Parathyroid adenoma (tissue), 2 donors: ENCODE measurements around the gene BACE1-AS.

ENCODE experiments used
- H2AFZ ChIP-seq: fragments of 300-600 bp; sonication (generic); one replicate; pipeline ENCODE4 v1.7.0; 2017; ENCODE audit warnings: antibody characterized with exemption, mild to moderate bottlenecking
- H3K27ac ChIP-seq: fragments of 300-600 bp; sonication (generic); one replicate; pipeline ENCODE4 v1.7.0; 2017
- H3K27me3 ChIP-seq: fragments of 300-600 bp; sonication (generic); one replicate; pipeline ENCODE4 v1.7.0; 2017; ENCODE audit warnings: low read length; ENCODE audit not compliant: control insufficient read depth, insufficient read depth
- H3K36me3 ChIP-seq: fragments of 300-600 bp; sonication (generic); one replicate; pipeline ENCODE4 v1.7.0; 2017; ENCODE audit warnings: low read length; ENCODE audit not compliant: control insufficient read depth, insufficient read depth
- H3K4me1 ChIP-seq: fragments of 300-600 bp; sonication (generic); one replicate; pipeline ENCODE4 v1.7.0; 2017; ENCODE audit warnings: control low read depth
- H3K4me2 ChIP-seq: fragments of 300-600 bp; sonication (generic); one replicate; pipeline ENCODE4 v1.7.0; 2017; ENCODE audit warnings: low read length
- H3K4me3 ChIP-seq: fragments of 300-600 bp; sonication (generic); one replicate; pipeline ENCODE4 v1.7.0; 2017; ENCODE audit warnings: low read depth, low read length
- H3K79me2 ChIP-seq: fragments of 300-600 bp; sonication (generic); one replicate; pipeline ENCODE4 v1.7.0; 2017; ENCODE audit warnings: control low read depth
- H3K9ac ChIP-seq: fragments of 300-600 bp; sonication (generic); one replicate; pipeline ENCODE4 v1.7.0; 2017; ENCODE audit warnings: mild to moderate bottlenecking
- H3K9me3 ChIP-seq: fragments of 300-600 bp; sonication (generic); one replicate; pipeline ENCODE4 v1.7.0; 2017; ENCODE audit warnings: low read length; ENCODE audit not compliant: control insufficient read depth
- TF ChIP-seq, protein P1 (sequence below): fragments of 300-600 bp; sonication (generic); IDR thresholded peaks from one replicate; pipeline ENCODE4 v1.7.0; 2017; ENCODE audit warnings: antibody characterized with exemption, mild to moderate bottlenecking
- donor health status: primary hyperparathyroidism.

The BACE1-AS gene

DNA sequence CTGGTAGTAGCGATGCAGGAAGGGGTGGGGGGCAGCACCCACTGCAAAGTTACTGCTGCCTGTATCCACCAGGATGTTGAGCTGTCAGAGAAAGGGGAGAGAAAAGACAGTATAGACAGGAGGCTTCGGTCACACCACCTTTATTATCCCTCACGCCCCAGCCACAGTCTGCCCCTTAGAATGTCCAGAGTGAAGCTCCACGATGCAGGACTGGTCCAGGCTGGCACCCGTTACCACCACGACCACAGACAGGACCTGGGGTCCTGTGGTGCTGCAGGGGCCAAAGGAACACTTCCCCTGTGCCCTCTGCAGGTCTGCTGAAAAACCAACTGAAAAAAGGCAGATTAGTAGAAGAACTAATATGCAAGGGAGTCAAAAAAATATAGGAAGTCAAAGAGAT, 5.7 kb downstream of the BACE1-AS start:
- H3K4me1 ChIP-seq: no peaks in the 10 kb centered on the region
- H3K36me3 ChIP-seq: no peaks in the 10 kb centered on the region
- H3K79me2 ChIP-seq: no peaks in the 10 kb centered on the region
- no peak overlapping the region for H2AFZ ChIP-seq
- TF ChIP-seq, protein P1, sequence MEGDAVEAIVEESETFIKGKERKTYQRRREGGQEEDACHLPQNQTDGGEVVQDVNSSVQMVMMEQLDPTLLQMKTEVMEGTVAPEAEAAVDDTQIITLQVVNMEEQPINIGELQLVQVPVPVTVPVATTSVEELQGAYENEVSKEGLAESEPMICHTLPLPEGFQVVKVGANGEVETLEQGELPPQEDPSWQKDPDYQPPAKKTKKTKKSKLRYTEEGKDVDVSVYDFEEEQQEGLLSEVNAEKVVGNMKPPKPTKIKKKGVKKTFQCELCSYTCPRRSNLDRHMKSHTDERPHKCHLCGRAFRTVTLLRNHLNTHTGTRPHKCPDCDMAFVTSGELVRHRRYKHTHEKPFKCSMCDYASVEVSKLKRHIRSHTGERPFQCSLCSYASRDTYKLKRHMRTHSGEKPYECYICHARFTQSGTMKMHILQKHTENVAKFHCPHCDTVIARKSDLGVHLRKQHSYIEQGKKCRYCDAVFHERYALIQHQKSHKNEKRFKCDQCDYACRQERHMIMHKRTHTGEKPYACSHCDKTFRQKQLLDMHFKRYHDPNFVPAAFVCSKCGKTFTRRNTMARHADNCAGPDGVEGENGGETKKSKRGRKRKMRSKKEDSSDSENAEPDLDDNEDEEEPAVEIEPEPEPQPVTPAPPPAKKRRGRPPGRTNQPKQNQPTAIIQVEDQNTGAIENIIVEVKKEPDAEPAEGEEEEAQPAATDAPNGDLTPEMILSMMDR: no peak
- H3K27me3 ChIP-seq: no peaks in the 10 kb centered on the region
- no peaks in the 10 kb centered on the region for H3K9me3 ChIP-seq
- no peak overlapping the region for H3K9ac ChIP-seq
- H3K4me3 ChIP-seq: no peak overlapping the region
- H3K27ac ChIP-seq: no peak overlapping the region
- H3K4me2 ChIP-seq: no peak overlapping the region

DNA sequence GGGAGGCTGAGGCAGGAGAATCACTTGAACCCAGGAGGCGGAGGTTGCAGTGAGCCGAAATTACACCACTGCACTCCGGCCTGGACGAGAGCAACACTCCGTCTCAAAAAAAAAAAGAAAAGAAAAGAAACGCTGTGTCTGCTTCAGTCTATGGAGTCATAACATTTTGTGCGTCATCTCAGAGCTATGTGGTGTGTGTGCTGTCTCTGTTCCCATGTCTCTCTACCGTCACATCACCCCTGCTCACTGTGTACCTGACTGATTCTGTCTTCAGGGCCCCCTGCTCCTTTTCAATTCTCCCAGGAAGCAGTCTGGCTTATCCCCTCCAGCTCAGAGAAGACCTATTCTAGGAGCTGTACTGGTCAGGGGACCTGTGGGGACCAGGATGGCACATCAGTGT, 7.0 kb downstream of the BACE1-AS start:
- TF ChIP-seq, protein P1: no peak
- no peak overlapping the region for H2AFZ ChIP-seq
- H3K27ac ChIP-seq: no peak overlapping the region
- no peak overlapping the region for H3K9ac ChIP-seq
- H3K9me3 ChIP-seq: no peaks in the 10 kb centered on the region
- H3K79me2 ChIP-seq: no peaks in the 10 kb centered on the region
- no peak overlapping the region for H3K4me2 ChIP-seq
- H3K4me1 ChIP-seq: no peaks in the 10 kb centered on the region
- H3K36me3 ChIP-seq: no peaks in the 10 kb centered on the region
- no peaks in the 10 kb centered on the region for H3K27me3 ChIP-seq
- H3K4me3 ChIP-seq: no peak overlapping the region

DNA sequence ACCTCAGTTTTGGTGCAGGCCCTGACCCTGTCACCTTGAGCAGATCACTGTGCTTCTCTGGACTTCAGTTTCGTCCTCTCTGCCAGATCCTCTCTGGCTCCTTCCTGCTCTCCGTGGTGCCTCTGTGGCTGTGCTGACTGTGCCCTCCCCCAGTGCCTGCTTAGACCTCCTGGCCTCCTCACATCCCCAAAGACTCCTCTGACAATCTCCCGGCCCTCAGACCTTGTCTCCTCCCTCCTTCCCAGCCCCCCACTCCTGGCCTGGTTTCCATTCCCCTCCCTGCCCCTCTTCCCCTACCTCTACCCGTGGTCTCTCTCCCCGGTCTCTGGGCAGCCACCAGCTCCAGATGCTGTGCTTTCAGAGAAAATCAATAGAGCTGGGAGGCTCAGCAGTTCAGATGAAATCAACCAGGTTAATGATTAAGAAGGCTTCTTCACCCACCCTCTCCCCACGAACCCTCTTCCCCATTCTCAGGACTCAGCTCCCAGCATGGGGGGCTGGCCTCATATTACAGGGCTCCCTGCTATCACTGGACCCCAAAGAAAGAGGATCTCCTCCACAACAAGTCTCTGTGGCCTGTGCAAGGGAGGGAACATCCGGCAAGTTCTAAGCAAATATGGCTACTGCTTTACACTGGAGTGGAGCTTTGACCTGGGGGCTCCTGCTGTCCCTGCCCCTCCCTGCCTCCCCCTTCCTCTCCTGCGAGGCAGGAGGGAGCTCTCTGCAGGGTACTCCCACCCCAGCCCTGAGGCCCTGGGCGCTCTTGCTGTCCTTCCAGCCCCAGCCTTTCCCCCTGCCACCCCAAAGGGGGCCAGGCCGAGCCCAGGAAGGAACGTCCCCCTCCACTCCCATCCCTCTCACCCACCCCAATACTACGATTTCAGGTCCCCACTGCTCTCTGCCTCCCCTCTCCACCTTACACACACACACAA, 8.5 kb downstream of the BACE1-AS start:
- Histone ChIP-seq H3K4me1 (no peaks in the 10 kb centered on the region), H3K79me2 (no peaks in the 10 kb centered on the region), H3K9ac (no peak overlapping the region), H3K4me2 (no peak overlapping the region), H3K27me3 (no peaks in the 10 kb centered on the region), H3K9me3 (no peaks in the 10 kb centered on the region), H3K27ac (no peak overlapping the region), H3K4me3 (no peak overlapping the region), H2AFZ (peak overlapping the region; percentile 29), H3K36me3 (no peaks in the 10 kb centered on the region)
- TF ChIP-seq, protein P1: no peak

DNA sequence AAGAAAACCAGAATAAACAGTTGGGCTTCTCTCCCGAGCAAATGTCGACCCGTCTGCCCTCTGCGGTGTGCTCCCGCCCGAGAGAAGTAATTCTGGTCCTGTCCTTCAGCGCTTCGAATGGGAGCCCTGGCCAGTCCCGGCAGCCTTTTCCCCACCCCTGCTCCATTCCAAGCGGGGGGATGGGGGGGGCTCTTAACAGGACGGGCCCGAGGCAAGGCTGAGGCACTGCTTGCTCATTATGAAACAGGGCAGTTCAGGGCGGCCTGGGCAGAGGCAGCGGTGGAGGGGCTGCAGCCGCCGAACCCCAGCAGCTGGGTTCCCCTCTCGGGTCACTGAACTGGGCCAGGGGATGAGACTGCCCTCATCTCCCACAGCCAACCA, 9.1 kb downstream of the BACE1-AS start:
- Histone ChIP-seq H3K27me3 (no peaks in the 10 kb centered on the region), H3K4me2 (no peak overlapping the region), H3K4me1 (no peaks in the 10 kb centered on the region), H2AFZ (peak overlapping the region; percentile 29), H3K79me2 (no peaks in the 10 kb centered on the region), H3K36me3 (no peaks in the 10 kb centered on the region), H3K9ac (no peak overlapping the region), H3K9me3 (no peaks in the 10 kb centered on the region), H3K27ac (no peak overlapping the region), H3K4me3 (no peak overlapping the region)
- TF ChIP-seq, protein P1: no peak

DNA sequence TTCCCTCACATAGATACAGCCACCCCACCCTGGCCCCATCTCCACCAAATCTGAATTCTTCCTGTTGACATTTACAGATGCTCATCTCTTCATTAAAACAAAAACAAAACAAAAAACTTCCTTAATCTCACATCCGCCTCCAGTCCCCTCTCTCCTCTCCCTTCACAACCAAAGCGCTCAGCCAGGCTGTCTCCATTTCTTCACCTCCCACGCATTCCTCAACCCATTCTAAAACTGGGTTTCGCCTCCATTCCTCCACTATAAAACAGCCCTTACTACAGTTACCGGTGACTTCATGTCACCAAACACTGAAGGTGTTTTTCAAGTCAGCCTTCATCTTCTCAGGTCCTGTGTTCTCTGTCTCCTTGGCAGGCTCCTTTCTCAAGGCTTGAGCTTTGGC, 9.6 kb downstream of the BACE1-AS start:
- no peak overlapping the region for H3K4me3 ChIP-seq
- no peaks in the 10 kb centered on the region for H3K79me2 ChIP-seq
- H3K9ac ChIP-seq: no peak overlapping the region

More for the DNA sequence above, 9.6 kb downstream of the BACE1-AS start:
- Histone ChIP-seq H3K4me2 (no peak overlapping the region), H3K27ac (no peak overlapping the region), H3K9me3 (no peaks in the 10 kb centered on the region), H2AFZ (peak overlapping the region; percentile 29), H3K4me1 (no peaks in the 10 kb centered on the region), H3K27me3 (no peaks in the 10 kb centered on the region), H3K36me3 (no peaks in the 10 kb centered on the region)
- TF ChIP-seq, protein P1: no peak
